HG03354 (cell line): Measurements from ENCODE around the gene ODAPH.
"Not testable (repeated sequence)": the region's sequence is repeated elsewhere in the genome, so short reads cannot be mapped to it uniquely, and the experiment has no call there.

Experiments
- ATAC-seq: cut with Tn5 transposase; IDR thresholded peaks from one replicate; pipeline ENCODE4 v1.9.1; 2021; ENCODE audit warnings: mild to moderate bottlenecking; ENCODE audit not compliant: unreplicated experiment, poor library complexity, severe bottlenecking

ODAPH gene

GRCh38 chr4:75542824-75543223, 13.0 kb upstream of the ODAPH start:
- no peak for ATAC-seq

GRCh38 chr4:75544220-75544619, 11.6 kb upstream of the ODAPH start:
- ATAC-seq, result not testable (repeated sequence)

- ATAC-seq, result no peak
Measured at GRCh38 chr4:75544870-75545269, 11.0 kb upstream of the ODAPH start.

- no peak for ATAC-seq
Measured at GRCh38 chr4:75545526-75545925, 10.3 kb upstream of the ODAPH start.

GRCh38 chr4:75547647-75548387, 8.0 kb upstream of the ODAPH start:
- no peak for ATAC-seq

- no peak for ATAC-seq
Measured at GRCh38 chr4:75549019-75549418, 6.8 kb upstream of the ODAPH start.

- no peak for ATAC-seq
Measured at GRCh38 chr4:75552452-75552851, 3.4 kb upstream of the ODAPH start.

DNA sequence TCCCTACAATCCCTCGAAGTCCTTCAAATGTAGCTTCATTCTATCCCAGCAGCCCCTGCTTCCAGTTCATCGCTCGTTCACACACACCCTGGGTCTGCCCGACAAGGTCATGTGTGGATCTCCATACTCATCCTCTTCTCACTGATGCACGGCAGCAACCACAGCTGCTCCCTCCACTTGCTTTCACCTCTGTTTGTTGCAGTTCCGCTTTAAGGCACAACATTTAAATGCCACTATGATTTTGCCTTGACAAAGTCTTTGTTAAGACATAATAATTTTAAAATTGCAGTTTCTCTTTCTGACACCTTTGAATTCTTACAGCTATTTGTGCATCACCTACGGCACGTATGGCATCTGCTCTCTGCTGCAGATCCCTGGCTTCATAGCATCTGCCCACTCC, 1.8 kb downstream of the ODAPH start:
- no peak for ATAC-seq

DNA sequence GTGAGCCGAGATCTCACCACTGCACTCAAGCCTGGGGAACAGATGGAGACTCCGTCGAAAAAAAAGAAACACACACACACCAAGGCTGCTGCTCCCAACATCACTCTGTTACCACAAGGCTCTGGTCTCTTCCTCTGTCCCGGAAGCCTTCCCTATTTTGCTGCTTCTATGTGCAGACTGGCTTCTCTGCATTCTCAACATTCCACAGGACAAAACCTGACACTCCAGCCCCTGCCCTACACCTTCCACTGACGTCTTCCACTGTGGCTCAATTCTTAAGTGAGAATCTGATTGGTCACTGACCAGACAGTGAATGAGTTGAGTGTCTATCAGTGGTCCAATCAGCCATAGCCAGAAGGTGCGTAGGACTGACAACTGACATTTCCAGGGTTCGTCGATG, 5.9 kb downstream of the ODAPH start:
- ATAC-seq, result no peak

- ATAC-seq, result no peak
Measured at GRCh38 chr4:75564023-75564422, 8.2 kb downstream of the ODAPH start.

- ATAC-seq, result no peak
Measured at GRCh38 chr4:75565481-75565880, 9.6 kb downstream of the ODAPH start.

GRCh38 chr4:75566911-75567310, 11.0 kb downstream of the ODAPH start:
- no peak for ATAC-seq

- ATAC-seq, result no peak
Measured at GRCh38 chr4:75567725-75568124, 11.9 kb downstream of the ODAPH start.

- ATAC-seq, result no peak
Measured at GRCh38 chr4:75584067-75584466, 28.2 kb downstream of the ODAPH start.

DNA sequence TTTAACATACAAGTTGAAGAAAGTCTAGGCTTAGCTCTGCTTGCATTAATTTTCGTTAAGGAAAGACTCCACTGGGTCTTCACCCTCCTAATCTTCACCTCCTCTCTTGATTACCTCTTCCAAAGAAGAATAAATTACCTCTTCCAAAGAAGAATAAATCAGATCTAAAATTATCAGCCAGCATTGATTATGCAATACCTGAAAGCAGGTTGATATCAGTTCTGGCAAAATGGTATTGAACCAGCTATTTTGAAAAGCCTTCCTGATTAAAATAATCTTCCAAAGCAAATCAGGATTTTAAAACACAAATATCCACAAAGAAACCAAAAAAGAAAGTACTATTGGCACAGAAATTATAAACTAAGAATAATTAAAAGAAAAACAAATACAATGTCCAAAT, 37.5 kb downstream of the ODAPH start:
- ATAC-seq, result no peak

DNA sequence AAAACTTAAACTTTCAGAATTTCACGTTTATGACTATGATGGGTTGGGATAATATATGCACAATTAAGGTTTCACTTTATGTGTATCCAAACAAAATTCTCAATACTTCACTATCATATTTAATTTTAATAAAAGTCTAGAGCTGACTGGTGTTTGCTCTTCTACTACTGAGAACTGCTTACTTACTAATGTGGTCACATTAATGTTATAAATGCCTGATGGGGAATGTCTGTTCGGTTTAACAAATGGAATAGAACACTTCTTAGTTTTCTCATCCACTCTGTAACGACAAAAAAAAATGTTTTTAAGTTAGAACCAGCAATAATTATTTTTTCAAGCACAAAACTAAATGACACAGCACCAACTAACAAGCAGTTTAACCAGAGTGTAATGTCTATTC, 40.2 kb downstream of the ODAPH start:
- ATAC-seq, result no peak

DNA sequence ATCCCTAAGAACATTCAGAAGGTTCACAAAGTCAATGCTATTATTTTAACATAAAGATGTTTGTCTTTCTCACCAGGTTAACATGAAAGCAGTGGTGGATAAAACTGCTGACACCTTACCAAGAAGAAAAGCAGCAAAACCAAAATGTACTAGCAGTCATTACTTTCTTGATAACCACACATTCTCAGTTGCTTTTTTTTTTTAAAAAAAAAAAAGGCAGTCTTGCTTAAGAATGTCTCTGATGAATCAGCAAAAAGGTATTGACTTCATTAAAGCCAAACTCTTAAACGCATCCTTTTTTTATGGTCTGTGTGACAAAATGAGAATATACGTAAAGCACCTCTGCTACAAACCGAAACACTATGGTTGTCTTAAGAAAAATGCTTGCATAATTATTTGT, 42.5 kb downstream of the ODAPH start:
- ATAC-seq, result no peak

DNA sequence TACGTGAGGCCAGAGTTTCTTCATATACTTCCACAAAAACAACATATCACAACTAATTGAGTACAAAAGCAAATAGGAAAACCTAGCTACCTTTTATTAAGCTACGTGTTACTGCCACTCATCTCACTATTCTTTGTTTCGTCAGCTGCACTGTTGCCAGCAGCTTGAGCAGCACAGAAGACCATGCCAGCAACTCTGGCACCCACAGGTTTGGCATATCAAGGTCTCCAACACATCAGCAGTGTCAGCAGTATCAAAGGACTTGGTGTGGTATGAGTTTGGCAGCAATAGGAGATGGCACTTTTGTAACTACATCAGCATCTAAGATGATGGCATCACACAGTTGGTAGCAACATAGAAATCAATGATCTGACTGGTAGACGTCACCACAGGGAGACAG, 43.8 kb downstream of the ODAPH start:
- no peak for ATAC-seq

DNA sequence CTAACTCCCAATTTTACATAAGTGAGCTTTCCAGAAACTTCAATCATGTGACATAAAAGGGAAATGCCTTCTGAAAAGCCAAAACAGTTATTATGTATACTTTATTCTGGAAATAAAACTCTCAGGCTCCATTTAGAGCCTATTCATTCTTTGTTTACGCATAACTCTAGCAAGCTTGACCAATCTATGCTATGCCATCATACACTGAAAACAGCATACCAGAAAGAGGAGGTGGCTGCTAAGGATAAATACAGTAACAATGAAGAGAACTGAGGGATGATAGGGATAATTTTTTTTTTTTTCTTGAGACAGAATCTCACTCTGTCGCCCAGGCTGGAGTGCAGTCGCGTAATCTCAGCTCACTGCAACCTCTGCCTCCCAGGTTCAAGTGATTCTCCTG, 50.1 kb downstream of the ODAPH start:
- ATAC-seq, result no peak

DNA sequence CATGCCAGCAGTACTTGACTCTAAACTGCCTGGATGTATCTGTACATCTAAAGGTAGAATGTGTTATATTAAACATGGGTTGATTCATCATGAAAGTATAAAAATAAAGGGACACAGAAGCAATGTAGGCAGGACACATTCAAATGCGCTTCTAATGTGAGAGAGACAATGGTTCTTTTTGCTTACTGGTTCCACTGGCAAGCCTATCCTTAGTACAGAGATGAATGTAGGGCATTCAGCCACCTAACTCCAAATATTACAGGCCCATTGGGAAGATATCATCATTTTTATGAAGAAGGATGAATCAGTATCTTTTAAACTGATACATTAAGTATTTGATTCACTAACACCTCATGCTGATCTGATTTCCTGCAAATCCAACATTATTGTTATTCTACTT, 56.4 kb downstream of the ODAPH start:
- no peak for ATAC-seq
